ENCODE measurements around the gene HSPBP1. TPM values are rescaled to one million over a fixed set of nuclear protein-coding genes. Genes with fewer than 3 reads are reported as not detected.

The HSPBP1 gene
- total and polyA plus RNA-seq, 9 of the 15 experiments (the other 6 are each of a cell fraction or from before 2014, with no cell fraction given), result 0.83 to 81.3 (median 21.8) TPM

GRCh38 chr19:55301459-55302317 lies 21.8 kb upstream of the HSPBP1 start (continued):
- TF ChIP-seq RAD21 (CRISPR knock-in tag; conservative IDR thresholded peaks at IDR 0.05 in 1 of 2, IDR thresholded peaks at IDR 0.05 in 1 of 2) (peak; percentile 43 to 67), KLF16 (IDR thresholded peaks at IDR 0.05) (0 out of 2 replicates have a peak, but pooled peaks have one; percentile 22), POLR2A (conservative IDR thresholded peaks at IDR 0.05) (peak; percentile 61), HDAC2 (IDR thresholded peaks at IDR 0.05) (0 out of 2 replicates have a peak, but pooled peaks have one; percentile 54), ERF (CRISPR knock-in tag; IDR thresholded peaks at IDR 0.05) (no peak), TCF15 (CRISPR knock-in tag; IDR thresholded peaks at IDR 0.05) (0 out of 2 replicates have a peak, but pooled peaks have one; percentile 27), BCL6 (CRISPR knock-in tag; IDR thresholded peaks at IDR 0.05) (no peak), MEF2A (IDR thresholded peaks at IDR 0.05; ENCODE audit: control insufficient read depth, low read depth, low read length) (no peak), MAFF (IDR thresholded peaks at IDR 0.05; ENCODE audit: low read length) (no peak), PHB2 (IDR thresholded peaks at IDR 0.05; ENCODE audit: low read depth) (no peak), TCF7L2 (IDR thresholded peaks at IDR 0.05; ENCODE audit: low read depth, low read length) (no peak), CC2D1A (IDR thresholded peaks at IDR 0.05) (peak; percentile 52; the same call in 1 of the 2 replicates), KAT2B (IDR thresholded peaks at IDR 0.05; ENCODE audit: low read depth, low read length) (no peak), ELF4 (CRISPR knock-in tag; IDR thresholded peaks at IDR 0.05) (no peak), GABPB1 (CRISPR knock-in tag; IDR thresholded peaks at IDR 0.05) (no peak; the same call in 1 of the 2 replicates), RBBP5 (IDR thresholded peaks at IDR 0.05; ENCODE audit: borderline replicate concordance, insufficient read depth, low read length, poor library complexity, severe bottlenecking) (no peak), EGR1 (conservative IDR thresholded peaks at IDR 0.05) (peak; percentile 69), GATA2 (CRISPR knock-in tag; IDR thresholded peaks at IDR 0.05) (no peak), ZNF75A (CRISPR knock-in tag; IDR thresholded peaks at IDR 0.05) (no peak), XRCC5 (IDR thresholded peaks at IDR 0.05; ENCODE audit: low read depth, low read length) (peak; percentile 50), ZNF639 (CRISPR knock-in tag; conservative IDR thresholded peaks at IDR 0.05 in 1 of 2, IDR thresholded peaks at IDR 0.05 in 1 of 2) (no peak), MCM7 (IDR thresholded peaks at IDR 0.05) (no peak), BDP1 (IDR thresholded peaks at IDR 0.05; ENCODE audit: insufficient read depth, insufficient read length) (no peak), FOXA3 (CRISPR knock-in tag; conservative IDR thresholded peaks at IDR 0.05 in 1 of 2, IDR thresholded peaks at IDR 0.05 in 1 of 2) (no peak), EP400 (IDR thresholded peaks at IDR 0.05) (peak; percentile 59; the same call in 1 of the 2 replicates), MAZ (CRISPR knock-in tag; conservative IDR thresholded peaks at IDR 0.05 in 1 of 2, IDR thresholded peaks at IDR 0.05 in 1 of 2) (peak; percentile 50 to 90; a peak in 3 of 4 replicates), SOX6 (IDR thresholded peaks at IDR 0.05) (no peak), NBN (IDR thresholded peaks at IDR 0.05; ENCODE audit: low read depth) (no peak)
- TF ChIP-seq, protein P1, sequence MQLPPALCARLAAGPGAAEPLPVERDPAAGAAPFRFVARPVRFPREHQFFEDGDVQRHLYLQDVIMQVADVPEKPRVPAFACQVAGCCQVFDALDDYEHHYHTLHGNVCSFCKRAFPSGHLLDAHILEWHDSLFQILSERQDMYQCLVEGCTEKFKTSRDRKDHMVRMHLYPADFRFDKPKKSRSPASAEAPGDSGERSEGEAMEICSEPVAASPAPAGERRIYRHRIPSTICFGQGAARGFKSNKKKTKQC (CRISPR knock-in tag; IDR thresholded peaks at IDR 0.05), result no peak
